ENCODE results near the gene SHMT2. TPM values are rescaled to one million over a fixed set of nuclear protein-coding genes. Genes with fewer than 3 reads are reported as not detected.

The SHMT2 gene
- total RNA-seq (94.0 and 110 TPM in 2 replicates), polyA plus RNA-seq (59.9 and 64.7 TPM in 2 replicates)

DNA sequence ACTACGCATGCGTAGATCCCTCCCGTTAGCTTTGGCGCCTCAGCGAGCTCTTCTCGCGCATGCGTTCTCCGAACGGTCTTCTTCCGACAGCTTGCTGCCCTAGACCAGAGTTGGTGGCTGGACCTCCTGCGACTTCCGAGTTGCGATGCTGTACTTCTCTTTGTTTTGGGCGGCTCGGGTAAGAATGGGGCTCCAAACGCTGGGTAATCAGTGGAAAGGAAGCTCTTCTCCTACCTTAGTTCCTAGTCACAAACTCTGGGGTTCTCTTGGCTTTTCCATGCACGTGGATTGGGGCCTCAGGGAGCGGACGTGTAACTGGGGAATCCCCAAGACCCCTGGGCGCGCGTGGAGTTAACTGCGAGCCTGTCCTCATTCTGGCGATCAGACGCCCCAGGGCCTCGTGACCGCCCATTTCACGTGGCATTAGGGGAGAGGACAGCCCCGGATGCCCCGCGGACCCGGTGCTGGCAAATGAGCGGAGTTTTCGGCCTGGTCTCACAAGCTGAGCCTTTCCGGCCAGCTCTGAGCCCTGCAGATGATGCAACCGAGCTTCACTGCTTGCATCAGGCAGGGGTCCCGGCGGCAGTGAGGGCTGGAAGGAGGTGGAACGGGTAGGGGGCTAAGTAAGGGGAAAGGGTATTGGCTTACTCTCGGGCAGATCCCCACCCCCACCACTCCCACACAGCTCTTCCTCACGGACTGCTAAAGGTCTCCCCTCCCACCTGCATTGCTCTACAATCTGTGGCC, at the start of gene SHMT2:
TSS of gene SHMT2 (plus strand) at position 78 of the 747 bp plus-strand sequence. CDS start at position 146, 68 bp downstream.
- peaks cover 17% of the 10 kb centered on the region for H3K36me3 ChIP-seq
- peaks cover 13% of the 10 kb centered on the region for H3K4me1 ChIP-seq (ENCODE audit: low read depth)

DNA sequence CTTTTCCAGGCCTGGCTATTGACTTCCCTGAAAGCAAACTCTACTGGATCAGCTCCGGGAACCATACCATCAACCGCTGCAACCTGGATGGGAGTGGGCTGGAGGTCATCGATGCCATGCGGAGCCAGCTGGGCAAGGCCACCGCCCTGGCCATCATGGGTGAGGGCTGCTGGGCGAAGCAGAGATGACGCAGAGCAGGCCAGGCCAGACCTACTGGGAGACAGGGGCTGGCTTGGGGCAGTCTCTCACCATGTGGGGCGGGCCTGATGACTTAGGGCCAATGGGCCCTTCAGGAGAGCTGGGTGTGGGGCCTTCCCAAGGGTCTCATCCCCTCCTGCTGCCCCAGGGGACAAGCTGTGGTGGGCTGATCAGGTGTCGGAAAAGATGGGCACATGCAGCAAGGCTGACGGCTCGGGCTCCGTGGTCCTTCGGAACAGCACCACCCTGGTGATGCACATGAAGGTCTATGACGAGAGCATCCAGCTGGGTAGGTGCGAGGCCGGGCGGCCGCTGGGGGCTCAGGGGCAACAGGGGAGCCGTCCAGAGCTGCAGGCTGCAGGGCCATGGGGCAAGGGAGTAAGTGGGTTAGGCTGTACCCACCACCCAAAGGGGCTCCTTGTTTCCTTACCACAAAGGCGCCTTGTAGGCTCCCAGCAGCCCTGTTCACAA, 49.1 kb upstream of the SHMT2 start:
- H3K36me3 ChIP-seq: peaks cover 47% of the 10 kb centered on the region
- no peak overlapping the region for H3K4me3 ChIP-seq

More for the DNA sequence above, at the start of gene SHMT2:
- TF ChIP-seq, protein P1, sequence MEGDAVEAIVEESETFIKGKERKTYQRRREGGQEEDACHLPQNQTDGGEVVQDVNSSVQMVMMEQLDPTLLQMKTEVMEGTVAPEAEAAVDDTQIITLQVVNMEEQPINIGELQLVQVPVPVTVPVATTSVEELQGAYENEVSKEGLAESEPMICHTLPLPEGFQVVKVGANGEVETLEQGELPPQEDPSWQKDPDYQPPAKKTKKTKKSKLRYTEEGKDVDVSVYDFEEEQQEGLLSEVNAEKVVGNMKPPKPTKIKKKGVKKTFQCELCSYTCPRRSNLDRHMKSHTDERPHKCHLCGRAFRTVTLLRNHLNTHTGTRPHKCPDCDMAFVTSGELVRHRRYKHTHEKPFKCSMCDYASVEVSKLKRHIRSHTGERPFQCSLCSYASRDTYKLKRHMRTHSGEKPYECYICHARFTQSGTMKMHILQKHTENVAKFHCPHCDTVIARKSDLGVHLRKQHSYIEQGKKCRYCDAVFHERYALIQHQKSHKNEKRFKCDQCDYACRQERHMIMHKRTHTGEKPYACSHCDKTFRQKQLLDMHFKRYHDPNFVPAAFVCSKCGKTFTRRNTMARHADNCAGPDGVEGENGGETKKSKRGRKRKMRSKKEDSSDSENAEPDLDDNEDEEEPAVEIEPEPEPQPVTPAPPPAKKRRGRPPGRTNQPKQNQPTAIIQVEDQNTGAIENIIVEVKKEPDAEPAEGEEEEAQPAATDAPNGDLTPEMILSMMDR (IDR thresholded peaks at IDR 0.05; ENCODE audit: low read depth, low read length): no peak
- peak within 1 kb of the TSS; percentile 51 for H3K4me3 ChIP-seq
- peaks cover 51% of the 10 kb centered on the region for H3K27me3 ChIP-seq
- DNase-seq (ENCODE audit: low read depth in 1 of 2, low spot score in 1 of 2): peak; percentile 97
- H3K27ac ChIP-seq: peak within 1 kb of the TSS; percentile 76
- no peaks in the 10 kb centered on the region for H3K9me3 ChIP-seq (ENCODE audit: low read depth)

DNA sequence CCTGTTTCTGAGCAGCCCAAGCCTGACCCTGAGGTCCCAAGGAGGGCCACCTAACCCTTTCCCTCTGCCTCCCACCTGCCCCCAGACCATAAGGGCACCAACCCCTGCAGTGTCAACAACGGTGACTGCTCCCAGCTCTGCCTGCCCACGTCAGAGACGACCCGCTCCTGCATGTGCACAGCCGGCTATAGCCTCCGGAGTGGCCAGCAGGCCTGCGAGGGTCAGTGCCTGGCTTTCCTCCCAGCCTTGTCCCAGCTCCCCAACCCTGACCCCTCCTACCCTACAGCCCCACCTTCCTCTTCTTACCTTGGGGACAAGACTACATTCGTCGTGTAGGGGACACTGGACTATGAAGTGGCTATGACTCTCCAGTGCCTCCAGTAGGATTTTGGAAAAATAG, 48.4 kb upstream of the SHMT2 start:
- DNase-seq (ENCODE audit: low read depth in 1 of 2, low spot score in 1 of 2): no peak
- H3K4me3 ChIP-seq: no peak overlapping the region
- H3K9me3 ChIP-seq (ENCODE audit: low read depth): no peaks in the 10 kb centered on the region
- TF ChIP-seq, protein P1 (IDR thresholded peaks at IDR 0.05; ENCODE audit: low read depth, low read length): no peak
- H3K27ac ChIP-seq: no peak overlapping the region
- no peaks in the 10 kb centered on the region for H3K27me3 ChIP-seq
- peaks cover 45% of the 10 kb centered on the region for H3K36me3 ChIP-seq
- no peaks in the 10 kb centered on the region for H3K4me1 ChIP-seq (ENCODE audit: low read depth)

More for the DNA sequence above, 49.1 kb upstream of the SHMT2 start:
- no peaks in the 10 kb centered on the region for H3K9me3 ChIP-seq (ENCODE audit: low read depth)
- no peaks in the 10 kb centered on the region for H3K4me1 ChIP-seq (ENCODE audit: low read depth)
- H3K27ac ChIP-seq: no peak overlapping the region
- no peaks in the 10 kb centered on the region for H3K27me3 ChIP-seq
- no peak for DNase-seq (ENCODE audit: low read depth in 1 of 2, low spot score in 1 of 2)
- TF ChIP-seq, protein P1 (IDR thresholded peaks at IDR 0.05; ENCODE audit: low read depth, low read length): no peak

DNA sequence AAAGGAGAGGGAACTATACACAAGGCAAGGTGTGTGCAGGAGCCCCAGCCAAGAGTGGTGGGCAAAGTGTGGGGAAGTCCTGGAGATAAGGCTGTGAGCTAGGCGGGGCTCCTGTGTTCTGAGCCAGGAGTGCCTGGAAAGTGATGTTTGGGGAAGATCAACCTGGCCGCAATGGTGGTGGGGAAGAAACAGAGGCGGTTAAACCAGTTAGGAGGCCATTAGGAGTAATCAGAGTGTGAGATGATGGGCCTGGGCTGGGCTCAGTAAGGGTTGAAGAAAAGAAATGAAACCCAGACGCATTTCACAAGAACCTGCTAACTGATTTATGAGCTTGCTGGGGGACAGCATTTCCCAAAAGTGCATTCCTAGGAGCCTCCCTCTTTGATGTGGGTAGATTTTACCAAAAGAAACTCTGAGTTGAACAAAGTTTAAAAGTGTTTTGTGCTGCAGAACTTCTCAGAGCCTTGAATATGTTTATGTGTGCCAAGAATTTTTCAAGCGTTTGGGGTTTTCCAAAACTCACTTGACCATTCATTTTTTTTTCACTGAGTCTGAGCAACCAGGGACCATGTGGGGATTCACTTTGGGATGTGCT, 47.9 kb upstream of the SHMT2 start:
- no peak overlapping the region for H3K4me3 ChIP-seq
- TF ChIP-seq, protein P1 (IDR thresholded peaks at IDR 0.05; ENCODE audit: low read depth, low read length): no peak
- no peaks in the 10 kb centered on the region for H3K4me1 ChIP-seq (ENCODE audit: low read depth)
- H3K27me3 ChIP-seq: no peaks in the 10 kb centered on the region
- H3K36me3 ChIP-seq: peaks cover 40% of the 10 kb centered on the region
- H3K27ac ChIP-seq: no peak overlapping the region
- no peak for DNase-seq (ENCODE audit: low read depth in 1 of 2, low spot score in 1 of 2)
- no peaks in the 10 kb centered on the region for H3K9me3 ChIP-seq (ENCODE audit: low read depth)

DNA sequence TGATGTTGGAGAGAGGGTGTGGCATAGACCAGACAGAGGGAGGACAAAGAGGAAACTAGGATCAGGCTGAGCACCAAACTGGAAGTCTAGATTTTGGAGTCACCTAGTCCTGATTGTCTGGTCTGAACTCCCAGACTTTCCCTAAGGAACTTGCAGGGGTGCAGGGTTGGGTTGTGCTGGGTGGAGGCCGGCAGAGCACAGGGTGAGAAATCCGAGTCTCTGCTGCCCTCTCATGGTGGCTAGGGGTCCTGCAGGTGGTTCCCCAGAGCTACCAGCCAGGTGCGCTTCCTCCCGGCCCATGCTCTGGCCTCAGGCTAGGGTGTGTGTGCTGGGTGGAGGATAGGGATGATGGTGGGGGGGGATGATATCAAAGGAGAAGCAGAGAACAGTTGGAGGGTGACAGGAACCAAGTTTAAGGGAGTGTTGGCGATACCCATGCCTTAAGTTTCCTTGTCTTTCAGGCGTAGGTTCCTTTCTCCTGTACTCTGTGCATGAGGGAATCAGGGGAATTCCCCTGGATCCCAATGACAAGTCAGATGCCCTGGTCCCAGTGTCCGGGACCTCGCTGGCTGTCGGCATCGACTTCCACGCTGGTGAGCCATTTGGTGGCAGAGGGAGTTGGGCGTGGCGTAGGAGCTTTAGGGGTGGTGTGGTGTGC, 46.5 kb upstream of the SHMT2 start:
- no peaks in the 10 kb centered on the region for H3K4me1 ChIP-seq (ENCODE audit: low read depth)
- no peaks in the 10 kb centered on the region for H3K9me3 ChIP-seq (ENCODE audit: low read depth)
- H3K4me3 ChIP-seq: no peak overlapping the region
- peaks cover 36% of the 10 kb centered on the region for H3K36me3 ChIP-seq
- no peak overlapping the region for H3K27ac ChIP-seq
- TF ChIP-seq, protein P1 (IDR thresholded peaks at IDR 0.05; ENCODE audit: low read depth, low read length): peak; percentile 86
- H3K27me3 ChIP-seq: no peaks in the 10 kb centered on the region
- DNase-seq (ENCODE audit: low read depth in 1 of 2, low spot score in 1 of 2): peak; percentile 69 to 76

Data from cardiac muscle cell (in vitro differentiated cells and primary cell).